Ishikawa (cell line): Measurements from ENCODE around the gene TAS2R40.
A peak's percentile ranks its signal among the peaks of the same experiment; 100 is the strongest.

Source experiments
- CEBPB ChIP-seq: IDR thresholded peaks from 2 replicates; pipeline ENCODE4 v1.6.1; 2012
- CREB1 ChIP-seq: IDR thresholded peaks from 2 replicates; pipeline ENCODE4 v1.6.1; 2012; ENCODE audit warnings: low read depth
- EGR1 ChIP-seq: IDR thresholded peaks from 2 replicates; pipeline ENCODE4 v1.6.1; 2012
- EP300 ChIP-seq: IDR thresholded peaks from 2 replicates; pipeline ENCODE4 v1.6.1; 2012; ENCODE audit warnings: borderline replicate concordance
- NFIC ChIP-seq: IDR thresholded peaks from 2 replicates; pipeline ENCODE4 v1.6.1; 2012
- RAD21 ChIP-seq: IDR thresholded peaks from 2 replicates; pipeline ENCODE4 v1.6.1; 2012; ENCODE audit warnings: low read depth
- REST ChIP-seq: IDR thresholded peaks from 2 replicates; pipeline ENCODE4 v1.6.1; 2012; ENCODE audit warnings: low read depth, mild to moderate bottlenecking
- TAF1 ChIP-seq: IDR thresholded peaks from 2 replicates; pipeline ENCODE4 v1.6.1; 2012; ENCODE audit warnings: low read depth, mild to moderate bottlenecking
- TCF12 ChIP-seq: IDR thresholded peaks from 2 replicates; pipeline ENCODE4 v1.6.1; 2012; ENCODE audit warnings: low read depth
- TEAD4 ChIP-seq: IDR thresholded peaks from 2 replicates; pipeline ENCODE4 v1.6.1; 2012
- USF1 ChIP-seq: IDR thresholded peaks from 2 replicates; pipeline ENCODE4 v1.6.1; 2012
- YY1 ChIP-seq: IDR thresholded peaks from 2 replicates; pipeline ENCODE4 v1.6.1; 2012; ENCODE audit warnings: low read depth
- ZBTB7A ChIP-seq: IDR thresholded peaks from 2 replicates; pipeline ENCODE4 v1.6.1; 2012; ENCODE audit warnings: low read depth
- TF ChIP-seq, protein P1 (sequence below): IDR thresholded peaks from 2 replicates; pipeline ENCODE4 v1.6.1; 2012

GRCh38 chr7:143263266-143264195 is 41.7 kb downstream of the TAS2R40 start, which contains the start of gene GSTK1:
- TF ChIP-seq TEAD4 (no peak), CREB1 (no peak), REST (no peak; the same call in 1 of the 2 replicates), TAF1 (peak; percentile 91), EP300 (no peak), YY1 (no peak), CEBPB (no peak), NFIC (no peak), USF1 (no peak), RAD21 (no peak), ZBTB7A (peak; percentile 94), EGR1 (no peak), TCF12 (peak; percentile 55; the same call in 1 of the 2 replicates)
- TF ChIP-seq, protein P1, sequence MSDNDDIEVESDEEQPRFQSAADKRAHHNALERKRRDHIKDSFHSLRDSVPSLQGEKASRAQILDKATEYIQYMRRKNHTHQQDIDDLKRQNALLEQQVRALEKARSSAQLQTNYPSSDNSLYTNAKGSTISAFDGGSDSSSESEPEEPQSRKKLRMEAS, result peak; percentile 51
